Kidney (tissue), 14 donors: ENCODE results near the gene ZFPM1. TPM values are rescaled to one million over a fixed set of nuclear protein-coding genes. Genes with fewer than 3 reads are reported as not detected.

Source experiments
- DNase-seq, 5 donors: peaks; one replicate each; pipeline ENCODE4 v3.0.0-alpha.2; 2013 to 2020
- FAIRE-seq: peaks from 2 replicates; lab custom pipeline; 2012; peaks lifted over from hg19 to GRCh38; lab: Jason Lieb, UNC
- H3K27ac ChIP-seq, 2 donors: one replicate each; pipeline ENCODE4 v1.7.0; 2013; ENCODE audit warnings: low read depth in 2 of 2, low read length in 2 of 2, inconsistent platforms in 1 of 2
- H3K27me3 ChIP-seq: one replicate; pipeline ENCODE4 v1.7.1; 2013; ENCODE audit warnings: low read length, inconsistent platforms; ENCODE audit not compliant: control insufficient read depth, insufficient read depth
- H3K36me3 ChIP-seq, 3 donors: one replicate each; pipeline versions ENCODE4 v1.7.0 to v1.7.1; 2013; ENCODE audit warnings: low read length in 3 of 3, control low read depth in 1 of 3, inconsistent platforms in 1 of 3; ENCODE audit not compliant: insufficient read depth in 3 of 3, control insufficient read depth in 2 of 3
- H3K4me1 ChIP-seq, 3 donors: one replicate each; pipeline versions ENCODE4 v1.7.0 to v1.7.1; 2013; ENCODE audit warnings: low read length in 3 of 3, inconsistent platforms in 1 of 3, low read depth in 1 of 3; ENCODE audit not compliant: control insufficient read depth in 2 of 3, insufficient read depth in 2 of 3
- H3K4me3 ChIP-seq, 3 donors: one replicate each; pipeline versions ENCODE4 v1.7.0 to v1.8.1; 2013; ENCODE audit warnings: low read length in 3 of 3, control low read depth in 1 of 3, inconsistent platforms in 1 of 3
- H3K9ac ChIP-seq, 3 donors: one replicate each; pipeline versions ENCODE4 v1.7.0 to v1.7.1; 2013; ENCODE audit warnings: low read length in 3 of 3, control low read depth in 1 of 3, inconsistent platforms in 1 of 3
- H3K9me3 ChIP-seq, 3 donors: one replicate each; pipeline versions ENCODE4 v1.7.0 to v1.7.1; 2013; ENCODE audit warnings: low read length in 3 of 3, control low read depth in 1 of 3, inconsistent platforms in 1 of 3; ENCODE audit not compliant: control insufficient read depth in 2 of 3, insufficient read depth in 1 of 3
- CTCF ChIP-seq: IDR thresholded peaks from 3 replicates; pipeline ENCODE4 v1.5.1; 2012; ENCODE audit warnings: mild to moderate bottlenecking, moderate library complexity, borderline replicate concordance; ENCODE audit not compliant: insufficient read depth; ENCODE audit errors: extremely low read depth
- intact Hi-C: fragments of 100-400 bp; cut with DNase I; formaldehyde crosslinking; loops from one replicate; pipeline ENCODE4 v1.11.1; 2022
- polyA plus RNA-seq: library from polyadenylated mRNA; stranded (reverse); fragments of 350-450 nt; fragmentation: Illumina TruSeq; extraction: RNeasy Lipid Tissue Mini Kit (QIAGEN cat#74804); gene quantifications from one replicate; pipeline ENCODE4 v1.2.3, GENCODE V29; 2014; ENCODE audit warnings: low read depth, low replicate concordance; ENCODE audit not compliant: insufficient read depth
- total RNA-seq: library from RNA; stranded (reverse); fragmentation: NEBNext Ultra II Directional; extraction: Animal tissue kit (Norgen Biotek cat#: 25700); gene quantifications from one replicate; pipeline ENCODE4 v1.2.1, GENCODE V29; 2021
- donor health status: control.
- donor health status: control.
- donor health status: control.
- donor health status: control.
- donor health status: control.
- donor health status: DM: yes; HTN: yes; CAD: no.
- donor health status: Normal renal cell carcinoma (clear cell type).

The ZFPM1 gene
- total and polyA plus RNA-seq, 2 donors from 2014 or later = 1.9 to 9.2 TPM

GRCh38 chr16:88576307-88576706 is 123.2 kb downstream of the ZFPM1 start:
- H3K36me3 ChIP-seq = peaks cover 3 to 16% (median 10%) of the 10 kb centered on the region in 3 donors
- FAIRE-seq (no peak), DNase-seq (no peak)
- intact Hi-C loops = no loop called here
- H3K27me3 ChIP-seq = no peaks in the 10 kb centered on the region
- H3K4me3 ChIP-seq = no peak overlapping the region
- no peak for TF ChIP-seq CTCF
- no peak overlapping the region for H3K27ac ChIP-seq
- H3K4me1 ChIP-seq = peaks cover under 1 to 2% (median 2%) of the 10 kb centered on the region in 3 donors
- H3K9me3 ChIP-seq = no peaks in the 10 kb centered on the region
- no peak overlapping the region for H3K9ac ChIP-seq

GRCh38 chr16:88577166-88577565 is 124.1 kb downstream of the ZFPM1 start:
- TF ChIP-seq CTCF = no peak
- no peak overlapping the region for H3K27ac ChIP-seq
- no peaks in the 10 kb centered on the region for H3K9me3 ChIP-seq
- no peak overlapping the region for H3K4me3 ChIP-seq
- peaks cover 3 to 16% (median 10%) of the 10 kb centered on the region in 3 donors for H3K36me3 ChIP-seq
- no peak overlapping the region for H3K9ac ChIP-seq
- intact Hi-C loops = no loop called here
- DNase-seq (no peak), FAIRE-seq (no peak)
- H3K4me1 ChIP-seq = no peaks in the 10 kb centered on the region
- H3K27me3 ChIP-seq = no peaks in the 10 kb centered on the region

- no peak overlapping the region for H3K9ac ChIP-seq
- peaks cover 3 to 16% (median 15%) of the 10 kb centered on the region in 3 donors for H3K36me3 ChIP-seq
- no peaks in the 10 kb centered on the region for H3K9me3 ChIP-seq
- TF ChIP-seq CTCF = no peak
- no peak for FAIRE-seq
- H3K4me1 ChIP-seq = no peaks in the 10 kb centered on the region
- H3K27ac ChIP-seq = no peak overlapping the region
- no peak overlapping the region for H3K4me3 ChIP-seq
- DNase-seq = no peak
- H3K27me3 ChIP-seq = no peaks in the 10 kb centered on the region
- intact Hi-C loops = no loop called here
Observed at GRCh38 chr16:88578446-88579313, 125.6 kb downstream of the ZFPM1 start.
